Thoracic aorta (tissue), 2 donors: ENCODE results near the gene HSD17B11. TPM values are rescaled to one million over a fixed set of nuclear protein-coding genes. Genes with fewer than 3 reads are reported as not detected.
A peak's percentile ranks its signal among the peaks of the same experiment; 100 is the strongest.
"Not testable (repeated sequence)": the region's sequence is repeated elsewhere in the genome, so short reads cannot be mapped to it uniquely, and the experiment has no call there.

Experiments
- ATAC-seq: fragments of 150-250 bp; one replicate; pipeline ENCODE4 v1.8.0; 2017; ENCODE audit warnings: low read depth; ENCODE audit not compliant: insufficient number of reproducible peaks, low FRiP score
- DNase-seq: peaks from one replicate; pipeline ENCODE4 v3.0.0-alpha.2; 2020; ENCODE audit warnings: low spot score
- H3K27ac ChIP-seq, 2 donors: fragments of 200-600 bp; sonication (generic); 1 replicate in 1 of 2; 2 replicates in 1 of 2; pipeline ENCODE4 v1.5.1; 2016; ENCODE audit warnings: mild to moderate bottlenecking in 2 of 2, moderate library complexity in 2 of 2
- H3K27me3 ChIP-seq: fragments of 200-600 bp; sonication (generic); replicated peaks from 2 replicates; pipeline ENCODE4 v1.6.0; 2016; ENCODE audit warnings: mild to moderate bottlenecking; ENCODE audit not compliant: insufficient read depth
- H3K36me3 ChIP-seq: fragments of 200-600 bp; sonication (generic); one replicate; pipeline ENCODE4 v1.5.1; 2016
- H3K4me1 ChIP-seq, 2 donors: fragments of 200-600 bp; sonication (generic); 1 replicate in 1 of 2; 2 replicates in 1 of 2; pipeline versions ENCODE4 v1.5.1 to v1.6.0; 2016; ENCODE audit warnings: low read depth in 2 of 2, mild to moderate bottlenecking in 1 of 2; ENCODE audit not compliant: control insufficient read depth in 1 of 2
- H3K4me3 ChIP-seq: fragments of 200-600 bp; sonication (generic); 2 replicates; pipeline ENCODE4 v1.5.1; 2016; ENCODE audit warnings: mild to moderate bottlenecking
- H3K9me3 ChIP-seq: fragments of 200-600 bp; sonication (generic); 2 replicates; pipeline ENCODE4 v1.5.1; 2016
- total RNA-seq, 2 donors: library from RNA; depleted of rRNA; stranded (reverse); fragments of >200 nt; gene quantifications; one replicate each; pipeline versions ENCODE4 v1.1.0 to v1.2.3, GENCODE V29; 2016
- TF ChIP-seq, protein P1 (sequence below): fragments of 200-600 bp; sonication (generic); IDR thresholded peaks from one replicate; pipeline ENCODE4 v1.5.1; 2019; ENCODE audit warnings: antibody characterized with exemption

HSD17B11 gene
- total RNA-seq, 2 donors from 2014 or later, result 43.2 to 57.6 TPM

DNA sequence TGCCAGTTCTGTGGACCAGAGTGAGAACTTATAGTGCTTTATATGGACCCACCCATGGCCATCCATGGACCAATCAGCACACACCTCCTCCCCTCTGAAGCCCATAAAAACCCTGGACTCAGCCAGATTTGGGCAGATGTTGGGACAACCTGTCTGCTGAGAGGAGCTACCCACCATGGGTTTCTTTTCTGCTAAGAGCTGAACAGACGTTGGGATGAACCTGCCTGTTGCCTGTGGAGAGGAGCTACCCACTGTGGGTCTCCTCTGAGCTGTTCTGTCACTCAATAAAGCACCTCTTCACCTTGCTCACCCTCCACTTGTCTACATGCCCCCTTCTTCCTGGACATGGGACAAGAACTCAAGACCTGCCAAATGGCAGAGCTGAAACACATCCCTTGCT, 9.0 kb upstream of the HSD17B11 start:
- ATAC-seq, result no peak

DNA sequence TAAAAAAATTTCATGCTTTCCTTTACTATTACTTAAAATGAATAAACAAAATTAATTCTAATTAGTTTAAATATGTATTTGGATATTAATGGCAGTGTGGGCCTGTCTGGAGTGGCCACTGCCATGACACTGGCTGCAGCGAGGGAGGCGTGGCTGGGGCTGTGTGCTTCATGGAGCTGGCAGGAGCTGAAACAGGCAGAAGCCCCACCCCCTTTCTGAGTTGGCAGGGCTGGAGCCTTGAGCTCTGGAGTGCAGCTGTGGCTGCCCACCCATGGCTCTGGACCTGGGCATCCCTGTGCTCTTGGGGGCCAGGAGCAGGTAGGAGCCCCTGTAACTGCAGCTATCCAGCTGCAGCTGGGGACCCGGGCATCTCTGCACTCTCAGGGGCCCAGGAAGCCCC, 8.2 kb upstream of the HSD17B11 start:
- Histone ChIP-seq H3K36me3 (no peaks in the 10 kb centered on the region), H3K27me3 (no peaks in the 10 kb centered on the region), H3K27ac (no peak overlapping the region), H3K4me3 (no peak overlapping the region), H3K9me3 (no peaks in the 10 kb centered on the region), H3K4me1 (no peaks in the 10 kb centered on the region)
- TF ChIP-seq, protein P1, sequence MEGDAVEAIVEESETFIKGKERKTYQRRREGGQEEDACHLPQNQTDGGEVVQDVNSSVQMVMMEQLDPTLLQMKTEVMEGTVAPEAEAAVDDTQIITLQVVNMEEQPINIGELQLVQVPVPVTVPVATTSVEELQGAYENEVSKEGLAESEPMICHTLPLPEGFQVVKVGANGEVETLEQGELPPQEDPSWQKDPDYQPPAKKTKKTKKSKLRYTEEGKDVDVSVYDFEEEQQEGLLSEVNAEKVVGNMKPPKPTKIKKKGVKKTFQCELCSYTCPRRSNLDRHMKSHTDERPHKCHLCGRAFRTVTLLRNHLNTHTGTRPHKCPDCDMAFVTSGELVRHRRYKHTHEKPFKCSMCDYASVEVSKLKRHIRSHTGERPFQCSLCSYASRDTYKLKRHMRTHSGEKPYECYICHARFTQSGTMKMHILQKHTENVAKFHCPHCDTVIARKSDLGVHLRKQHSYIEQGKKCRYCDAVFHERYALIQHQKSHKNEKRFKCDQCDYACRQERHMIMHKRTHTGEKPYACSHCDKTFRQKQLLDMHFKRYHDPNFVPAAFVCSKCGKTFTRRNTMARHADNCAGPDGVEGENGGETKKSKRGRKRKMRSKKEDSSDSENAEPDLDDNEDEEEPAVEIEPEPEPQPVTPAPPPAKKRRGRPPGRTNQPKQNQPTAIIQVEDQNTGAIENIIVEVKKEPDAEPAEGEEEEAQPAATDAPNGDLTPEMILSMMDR, result no peak
- DNase-seq (no peak), ATAC-seq (no peak)

More for the DNA sequence above, 9.0 kb upstream of the HSD17B11 start:
- no peak overlapping the region for H3K27ac ChIP-seq
- no peaks in the 10 kb centered on the region for H3K27me3 ChIP-seq
- no peaks in the 10 kb centered on the region for H3K36me3 ChIP-seq
- H3K4me3 ChIP-seq, result no peak overlapping the region
- H3K9me3 ChIP-seq, result no peaks in the 10 kb centered on the region
- TF ChIP-seq, protein P1, result no peak
- no peaks in the 10 kb centered on the region for H3K4me1 ChIP-seq
- DNase-seq, result no peak

DNA sequence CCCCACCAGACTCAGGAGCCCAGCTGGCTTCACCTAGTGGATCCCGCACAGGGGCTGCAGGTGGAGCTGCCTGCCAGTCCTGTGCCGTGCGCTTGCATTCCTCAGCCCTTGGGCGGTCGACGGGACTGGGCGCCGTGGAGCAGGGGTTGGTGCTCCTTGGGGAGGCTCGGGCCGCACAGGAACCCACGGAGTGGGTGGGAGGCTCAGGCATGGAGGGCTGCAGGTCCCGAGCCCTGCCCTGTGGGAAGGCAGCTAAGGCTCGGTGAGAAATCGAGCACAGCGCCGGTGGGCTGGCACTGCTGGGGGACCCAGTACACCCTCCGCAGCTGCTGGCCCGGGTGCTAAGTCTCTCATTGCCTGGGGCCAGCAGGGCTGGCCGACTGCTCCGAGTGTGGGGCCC, 4.9 kb upstream of the HSD17B11 start:
- not testable (repeated sequence) for H3K27me3 ChIP-seq, H3K27ac ChIP-seq, DNase-seq

DNA sequence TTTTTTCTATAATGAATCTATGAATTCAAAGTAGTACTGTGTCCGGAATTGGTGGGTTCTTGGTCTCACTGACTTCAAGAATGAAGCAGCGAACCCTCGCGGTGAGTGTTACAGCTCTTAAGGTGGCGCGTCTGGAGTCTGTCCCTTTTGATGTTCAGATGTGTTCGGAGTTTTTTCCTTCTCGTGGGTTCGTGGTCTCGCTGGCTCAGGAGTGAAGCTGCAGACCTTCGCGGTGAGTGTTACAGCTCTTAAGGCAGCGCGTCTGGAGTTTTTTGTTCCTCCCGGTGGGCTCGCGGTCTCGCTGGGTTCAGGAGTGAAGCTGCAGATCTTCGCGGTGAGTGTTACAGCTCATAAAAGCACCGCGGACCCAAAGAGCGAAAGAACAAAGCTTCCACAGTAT, 4.1 kb upstream of the HSD17B11 start:
- not testable (repeated sequence) for H3K4me3 ChIP-seq, H3K27ac ChIP-seq, H3K36me3 ChIP-seq, ATAC-seq, H3K27me3 ChIP-seq, DNase-seq, H3K9me3 ChIP-seq, H3K4me1 ChIP-seq

More for the DNA sequence above, 4.9 kb upstream of the HSD17B11 start:
- not testable (repeated sequence) for H3K4me3 ChIP-seq, H3K4me1 ChIP-seq, H3K9me3 ChIP-seq, ATAC-seq, H3K36me3 ChIP-seq

DNA sequence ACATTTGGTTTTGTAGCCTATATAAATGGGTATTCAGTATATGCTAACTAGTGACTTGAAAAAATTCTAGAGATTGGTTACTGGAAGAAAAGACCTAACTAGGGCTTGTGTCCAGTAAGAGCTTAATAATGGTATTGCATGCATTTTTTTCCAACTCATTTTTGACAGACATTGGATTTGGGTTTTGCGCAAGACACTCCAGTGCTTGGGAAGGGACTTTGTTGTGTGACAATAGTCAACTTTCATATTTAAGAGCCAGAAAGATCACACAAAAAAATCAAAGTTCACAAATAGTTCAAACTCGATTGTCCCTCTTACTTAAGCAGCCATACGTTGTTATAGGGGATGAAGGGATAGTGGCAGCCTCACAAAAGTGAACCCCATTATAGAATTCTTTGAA, 1.2 kb upstream of the HSD17B11 start:
- Histone ChIP-seq H3K4me1 (peaks cover 7 to 18% of the 10 kb centered on the region in 2 donors), H3K9me3 (no peaks in the 10 kb centered on the region), H3K36me3 (no peaks in the 10 kb centered on the region), H3K27ac (peak overlapping the region in 1 of 2 donors; percentile 85), H3K4me3 (peak overlapping the region; percentile 86), H3K27me3 (no peaks in the 10 kb centered on the region)
- ATAC-seq (no peak), DNase-seq (no peak)
- TF ChIP-seq, protein P1, result no peak

DNA sequence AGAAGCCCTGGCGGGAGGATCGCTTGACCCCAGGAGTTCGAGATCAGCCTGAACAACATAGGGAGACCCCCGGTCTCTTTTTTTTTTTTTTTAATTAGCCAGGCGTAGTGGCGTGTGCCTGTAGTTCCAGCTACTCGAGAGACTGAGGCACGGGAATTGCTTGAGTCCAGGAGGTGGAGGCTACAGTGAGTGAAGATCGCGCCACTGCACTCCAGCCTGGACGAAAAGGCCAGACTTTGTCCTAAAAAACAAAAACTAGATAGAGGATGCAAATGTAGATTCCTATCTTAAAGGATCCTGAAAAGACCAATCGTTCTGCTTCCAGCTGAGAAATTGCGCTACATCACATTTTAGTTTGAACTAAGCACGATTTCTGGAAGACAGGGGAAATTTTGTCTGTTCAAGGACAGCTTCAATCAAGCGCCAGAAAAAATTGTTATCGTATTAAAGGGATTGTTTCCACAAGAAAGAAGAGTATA, 627 bp upstream of the HSD17B11 start:
- H3K27ac ChIP-seq, result peak overlapping the region; percentile 85
- ATAC-seq (peak; percentile 34), DNase-seq (no peak)
- TF ChIP-seq, protein P1, result no peak
- no peaks in the 10 kb centered on the region for H3K9me3 ChIP-seq
- H3K4me1 ChIP-seq, result peaks cover 7 to 18% of the 10 kb centered on the region in 2 donors
- no peaks in the 10 kb centered on the region for H3K36me3 ChIP-seq
- H3K27me3 ChIP-seq, result no peaks in the 10 kb centered on the region
- H3K4me3 ChIP-seq, result peak overlapping the region; percentile 86
